CD4-positive, CD25-positive, alpha-beta regulatory T cell (primary cell): ENCODE data around the gene USP30. TPM values are rescaled to one million over a fixed set of nuclear protein-coding genes. Genes with fewer than 3 reads are reported as not detected.

ENCODE experiments used
- ATAC-seq, 2 donors: fragments of 150-1000 bp; cut with Tn5 transposase; one replicate each; pipeline ENCODE4 v1.10.0; 2021; ENCODE audit warnings: low read depth in 2 of 2, moderate number of reproducible peaks in 2 of 2, moderate library complexity in 1 of 2
- DNase-seq, 3 donors: peaks; one replicate each; pipeline versions ENCODE4 v3.0.0 to v3.0.0-alpha.2; 2012 to 2022; ENCODE audit warnings: mixed read lengths in 1 of 3
- H3K27ac ChIP-seq: one replicate; pipeline ENCODE4 v1.7.0; 2013; ENCODE audit warnings: mild to moderate bottlenecking, low read length; ENCODE audit not compliant: insufficient read depth, poor library complexity, severe bottlenecking
- H3K27me3 ChIP-seq: one replicate; pipeline ENCODE4 v1.7.0; 2013; ENCODE audit warnings: low read length; ENCODE audit not compliant: control insufficient read depth, insufficient read depth
- H3K36me3 ChIP-seq: one replicate; pipeline ENCODE4 v1.7.0; 2013; ENCODE audit warnings: mild to moderate bottlenecking, low read length, moderate library complexity; ENCODE audit not compliant: control insufficient read depth, insufficient read depth
- H3K4me1 ChIP-seq: 2 replicates; pipeline ENCODE4 v1.7.0; 2013; ENCODE audit warnings: mild to moderate bottlenecking, low read length; ENCODE audit not compliant: insufficient read depth, control insufficient read depth, poor library complexity, severe bottlenecking
- H3K4me3 ChIP-seq: one replicate; pipeline ENCODE4 v1.7.0; 2013; ENCODE audit warnings: low read depth, mild to moderate bottlenecking, low read length, moderate library complexity
- H3K9me3 ChIP-seq, 2 experiments: 1 replicate in 1 of 2; 2 replicates in 1 of 2; pipeline ENCODE4 v1.7.0; 2013; ENCODE audit warnings: low read length in 2 of 2, mild to moderate bottlenecking in 1 of 2, moderate library complexity in 1 of 2; ENCODE audit not compliant: control insufficient read depth in 2 of 2
- H3K27ac Mint-ChIP-seq, 3 donors: one replicate each; pipeline ENCODE4 v1.8.0; 2020 to 2022; ENCODE audit warnings: mild to moderate bottlenecking in 3 of 3, mixed read lengths in 3 of 3, moderate library complexity in 2 of 3
- H3K27me3 Mint-ChIP-seq: one replicate; pipeline ENCODE4 v1.8.0; 2022; ENCODE audit warnings: mild to moderate bottlenecking, mixed read lengths
- H3K36me3 Mint-ChIP-seq: one replicate; pipeline ENCODE4 v1.8.0; 2020; ENCODE audit warnings: mixed read lengths
- H3K4me1 Mint-ChIP-seq, 4 donors: one replicate each; pipeline ENCODE4 v1.8.0; 2020 to 2022; ENCODE audit warnings: mixed read lengths in 4 of 4, mild to moderate bottlenecking in 1 of 4
- H3K4me3 Mint-ChIP-seq, 4 donors: one replicate each; pipeline ENCODE4 v1.8.0; 2020 to 2022; ENCODE audit warnings: mild to moderate bottlenecking in 4 of 4, mixed read lengths in 4 of 4, moderate library complexity in 3 of 4
- H3K9me3 Mint-ChIP-seq, 7 donors: one replicate each; pipeline ENCODE4 v1.8.0; 2020 to 2022; ENCODE audit warnings: mixed read lengths in 7 of 7, mild to moderate bottlenecking in 3 of 7, moderate library complexity in 2 of 7
- polyA plus RNA-seq, 4 donors: library from polyadenylated mRNA; unstranded; fragments of 300-500 nt; fragmentation: Illumina TruSeq; gene quantifications; one replicate each; pipeline ENCODE4 v1.2.3, GENCODE V29; 2021
- total RNA-seq: library from RNA; stranded (reverse); gene quantifications from one replicate; pipeline ENCODE4 v1.2.3, GENCODE V29; 2022

USP30 gene
- total and polyA plus RNA-seq, 5 donors from 2014 or later = 10.7 to 21.0 (median 11.8) TPM

- peaks cover 0 to 2% (median 1%) of the 10 kb centered on the region in 4 donors for H3K4me1 Mint-ChIP-seq
- H3K4me3 Mint-ChIP-seq = no peak overlapping the region
- no peak for ATAC-seq
- no peaks in the 10 kb centered on the region for H3K27me3 ChIP-seq
- peaks cover 61% of the 10 kb centered on the region for H3K36me3 Mint-ChIP-seq
- no peak overlapping the region for H3K27ac ChIP-seq
- peaks cover 0 to under 1% (median 0%) of the 10 kb centered on the region in 7 donors for H3K9me3 Mint-ChIP-seq
- H3K9me3 ChIP-seq = no peaks in the 10 kb centered on the region
- peaks cover 30% of the 10 kb centered on the region for H3K36me3 ChIP-seq
- H3K27ac Mint-ChIP-seq = peak overlapping the region; percentile 45 to 76 (median 73)
- H3K27me3 Mint-ChIP-seq = no peaks in the 10 kb centered on the region
- H3K4me1 ChIP-seq = no peaks in the 10 kb centered on the region
- H3K4me3 ChIP-seq = no peak overlapping the region
- DNase-seq = no peak
Observed at GRCh38 chr12:109069307-109070271, 17.2 kb downstream of the USP30 start.

GRCh38 chr12:109074866-109075265 lies 22.5 kb downstream of the USP30 start:
- Histone ChIP-seq H3K4me1 (no peaks in the 10 kb centered on the region), H3K4me3 (no peak overlapping the region), H3K9me3 (peaks cover 3 to 4% of the 10 kb centered on the region in 2 experiments), H3K27ac (no peak overlapping the region), H3K27me3 (no peaks in the 10 kb centered on the region), H3K36me3 (peaks cover 37% of the 10 kb centered on the region)
- DNase-seq (no peak), ATAC-seq (no peak)
- Mint-ChIP-seq H3K4me1 (peaks cover 0 to 2% (median under 1%) of the 10 kb centered on the region in 4 donors), H3K9me3 (peaks cover 2 to 17% (median 7%) of the 10 kb centered on the region in 7 donors), H3K27me3 (no peaks in the 10 kb centered on the region), H3K4me3 (no peak overlapping the region), H3K27ac (no peak overlapping the region), H3K36me3 (peaks cover 72% of the 10 kb centered on the region)

GRCh38 chr12:109082751-109083150 lies 30.4 kb downstream of the USP30 start:
- H3K4me3 Mint-ChIP-seq = no peak overlapping the region
- peaks cover 42% of the 10 kb centered on the region for H3K36me3 Mint-ChIP-seq
- ATAC-seq = no peak

DNA sequence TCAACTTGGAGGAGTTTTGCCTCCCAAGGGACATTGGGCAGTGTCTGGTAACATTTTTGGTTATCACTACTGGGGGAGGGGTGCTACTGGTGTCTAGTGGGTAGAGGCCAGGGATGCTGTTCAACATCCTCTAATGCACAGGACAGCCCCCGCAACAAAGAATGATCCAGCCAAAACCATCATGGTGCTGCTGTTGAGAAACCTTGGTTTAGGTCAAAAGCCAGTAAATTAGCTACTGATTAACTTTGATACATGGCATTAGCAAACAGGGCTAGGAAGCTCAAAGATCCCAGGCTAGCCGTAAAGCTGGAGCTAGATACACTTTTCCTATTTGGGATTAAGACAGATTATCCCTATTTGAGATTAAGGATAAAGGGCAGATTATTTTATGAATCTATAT lies 32.0 kb downstream of the USP30 start:
- Histone ChIP-seq H3K4me3 (no peak overlapping the region), H3K36me3 (peaks cover 74% of the 10 kb centered on the region), H3K27ac (no peak overlapping the region), H3K9me3 (no peaks in the 10 kb centered on the region), H3K27me3 (no peaks in the 10 kb centered on the region), H3K4me1 (no peaks in the 10 kb centered on the region)
- peaks cover 0 to 5% (median 3%) of the 10 kb centered on the region in 7 donors for H3K9me3 Mint-ChIP-seq
- ATAC-seq = no peak
- peaks cover 37% of the 10 kb centered on the region for H3K36me3 Mint-ChIP-seq
- H3K4me1 Mint-ChIP-seq = peaks cover 0 to 5% (median 1%) of the 10 kb centered on the region in 4 donors
- H3K4me3 Mint-ChIP-seq = no peak overlapping the region
- no peak for DNase-seq
- H3K27ac Mint-ChIP-seq = no peak overlapping the region
- H3K27me3 Mint-ChIP-seq = no peaks in the 10 kb centered on the region

More at GRCh38 chr12:109082751-109083150, 30.4 kb downstream of the USP30 start:
- H3K36me3 ChIP-seq = peaks cover 69% of the 10 kb centered on the region
- H3K4me1 ChIP-seq = no peaks in the 10 kb centered on the region
- peaks cover 0 to 5% (median 1%) of the 10 kb centered on the region in 4 donors for H3K4me1 Mint-ChIP-seq
- H3K27me3 ChIP-seq = no peaks in the 10 kb centered on the region
- no peak overlapping the region for H3K4me3 ChIP-seq
- peaks cover 2 to 14% (median 7%) of the 10 kb centered on the region in 7 donors for H3K9me3 Mint-ChIP-seq
- peaks cover 3 to 4% of the 10 kb centered on the region in 2 experiments for H3K9me3 ChIP-seq
- H3K27ac ChIP-seq = no peak overlapping the region
- no peaks in the 10 kb centered on the region for H3K27me3 Mint-ChIP-seq
- DNase-seq = no peak
- H3K27ac Mint-ChIP-seq = peak overlapping the region in 1 of 3 donors; percentile 32

DNA sequence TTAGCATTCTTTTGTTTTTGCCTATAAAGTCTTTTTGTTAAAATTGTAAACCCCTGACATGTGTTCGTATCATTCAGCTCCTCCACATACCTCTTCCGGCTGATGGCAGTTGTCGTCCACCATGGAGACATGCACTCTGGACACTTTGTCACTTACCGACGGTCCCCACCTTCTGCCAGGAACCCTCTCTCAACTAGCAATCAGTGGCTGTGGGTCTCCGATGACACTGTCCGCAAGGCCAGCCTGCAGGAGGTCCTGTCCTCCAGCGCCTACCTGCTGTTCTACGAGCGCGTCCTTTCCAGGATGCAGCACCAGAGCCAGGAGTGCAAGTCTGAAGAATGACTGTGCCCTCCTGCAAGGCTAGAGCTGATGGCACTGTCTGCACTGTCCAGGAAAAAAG lies 33.2 kb downstream of the USP30 start:
- H3K27me3 Mint-ChIP-seq = no peaks in the 10 kb centered on the region
- H3K27ac ChIP-seq = no peak overlapping the region
- H3K9me3 Mint-ChIP-seq = no peaks in the 10 kb centered on the region
- no peak for DNase-seq
- no peaks in the 10 kb centered on the region for H3K9me3 ChIP-seq
- H3K4me1 ChIP-seq = no peaks in the 10 kb centered on the region
- no peak overlapping the region for H3K4me3 Mint-ChIP-seq
- no peak overlapping the region for H3K4me3 ChIP-seq
- peaks cover 70% of the 10 kb centered on the region for H3K36me3 ChIP-seq
- H3K36me3 Mint-ChIP-seq = peaks cover 26% of the 10 kb centered on the region
- peak overlapping the region in 2 of 3 donors; percentile 64 to 90 for H3K27ac Mint-ChIP-seq
- peaks cover 0 to 2% (median under 1%) of the 10 kb centered on the region in 4 donors for H3K4me1 Mint-ChIP-seq
- no peaks in the 10 kb centered on the region for H3K27me3 ChIP-seq
- no peak for ATAC-seq

DNA sequence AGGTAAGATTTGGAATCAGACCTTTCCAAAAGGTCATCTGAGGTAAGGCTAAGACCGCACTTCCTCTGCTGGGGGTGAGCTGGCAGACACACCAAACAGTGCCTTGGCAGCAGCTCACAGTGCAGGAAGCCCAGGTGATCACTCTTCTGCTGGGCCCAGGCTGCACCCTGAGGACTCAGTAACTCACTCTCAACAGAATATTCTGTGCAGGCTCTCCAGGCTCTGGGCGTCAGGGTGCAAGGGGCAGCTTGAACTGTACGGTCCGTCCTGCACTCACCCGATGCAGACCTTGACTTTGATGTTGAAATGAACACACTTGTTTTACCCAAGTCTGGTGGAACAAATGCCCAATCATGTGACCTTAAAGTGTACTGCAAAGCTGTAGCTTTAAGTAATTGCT lies 34.9 kb downstream of the USP30 start:
- peaks cover 10% of the 10 kb centered on the region for H3K36me3 Mint-ChIP-seq
- Histone ChIP-seq H3K4me1 (peaks cover 6% of the 10 kb centered on the region), H3K27ac (no peak overlapping the region), H3K9me3 (no peaks in the 10 kb centered on the region), H3K27me3 (no peaks in the 10 kb centered on the region), H3K4me3 (no peak overlapping the region), H3K36me3 (peaks cover 62% of the 10 kb centered on the region)
- DNase-seq (no peak), ATAC-seq (no peak)
- no peak overlapping the region for H3K27ac Mint-ChIP-seq
- no peaks in the 10 kb centered on the region for H3K9me3 Mint-ChIP-seq
- no peak overlapping the region for H3K4me3 Mint-ChIP-seq
- H3K27me3 Mint-ChIP-seq = no peaks in the 10 kb centered on the region
- peaks cover 0 to 15% (median 9%) of the 10 kb centered on the region in 4 donors for H3K4me1 Mint-ChIP-seq

GRCh38 chr12:109088818-109089217 lies 36.4 kb downstream of the USP30 start:
- no peak for ATAC-seq
- Histone ChIP-seq H3K4me1 (peaks cover 19% of the 10 kb centered on the region), H3K36me3 (peaks cover 50% of the 10 kb centered on the region), H3K4me3 (no peak overlapping the region), H3K27ac (no peak overlapping the region), H3K9me3 (no peaks in the 10 kb centered on the region), H3K27me3 (no peaks in the 10 kb centered on the region)
- H3K9me3 Mint-ChIP-seq = no peaks in the 10 kb centered on the region
- H3K4me1 Mint-ChIP-seq = peaks cover 5 to 31% (median 21%) of the 10 kb centered on the region in 4 donors
- DNase-seq = no peak
- H3K27me3 Mint-ChIP-seq = no peaks in the 10 kb centered on the region
- H3K36me3 Mint-ChIP-seq = peaks cover 4% of the 10 kb centered on the region
- H3K27ac Mint-ChIP-seq = peak overlapping the region in 1 of 3 donors; percentile 81
- no peak overlapping the region for H3K4me3 Mint-ChIP-seq
